GM12865 (cell line): Measurements from ENCODE around the gene CCDC157.
"Not testable (repeated sequence)": the region's sequence is repeated elsewhere in the genome, so short reads cannot be mapped to it uniquely, and the experiment has no call there.

Experiments
- DNase-seq: peaks from one replicate; pipeline ENCODE4 v3.0.0; 2010; ENCODE audit warnings: low read depth
- H3K4me3 ChIP-seq: 2 replicates; pipeline ENCODE4 v1.5.1; 2011; ENCODE audit warnings: mild to moderate bottlenecking, low read depth, low read length, control low read depth
- CTCF ChIP-seq: IDR thresholded peaks from 2 replicates; pipeline ENCODE4 v1.5.1; 2011; ENCODE audit warnings: low read length, control low read depth, low read depth, inconsistent platforms; ENCODE audit not compliant: insufficient read depth; ENCODE audit errors: missing control alignments

Gene CCDC157

DNA sequence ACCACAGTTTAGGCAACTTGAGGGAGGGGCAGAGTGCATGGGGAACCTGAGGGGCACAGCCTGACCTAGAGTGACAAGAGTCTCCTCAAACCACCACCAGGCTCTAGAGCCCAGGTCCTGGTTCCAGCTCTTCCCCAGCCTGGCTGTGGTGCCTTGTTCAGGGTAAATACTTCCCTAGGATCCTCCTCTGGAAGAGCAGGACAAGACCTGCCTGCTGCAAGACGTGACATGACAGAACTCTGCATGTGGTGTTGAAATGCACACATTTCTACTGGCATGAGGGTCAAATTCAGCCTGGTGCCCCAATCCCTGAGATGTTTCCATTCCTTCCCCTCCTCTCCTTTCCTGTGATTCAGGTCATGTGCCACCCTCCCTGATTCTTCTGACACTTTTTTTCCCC, 43.4 kb downstream of the CCDC157 start:
- no peak overlapping the region for H3K4me3 ChIP-seq
- no peak for DNase-seq
- no peak for TF ChIP-seq CTCF

GRCh38 chr22:30401024-30401423, 44.2 kb downstream of the CCDC157 start:
- H3K4me3 ChIP-seq, DNase-seq: not testable (repeated sequence)

DNA sequence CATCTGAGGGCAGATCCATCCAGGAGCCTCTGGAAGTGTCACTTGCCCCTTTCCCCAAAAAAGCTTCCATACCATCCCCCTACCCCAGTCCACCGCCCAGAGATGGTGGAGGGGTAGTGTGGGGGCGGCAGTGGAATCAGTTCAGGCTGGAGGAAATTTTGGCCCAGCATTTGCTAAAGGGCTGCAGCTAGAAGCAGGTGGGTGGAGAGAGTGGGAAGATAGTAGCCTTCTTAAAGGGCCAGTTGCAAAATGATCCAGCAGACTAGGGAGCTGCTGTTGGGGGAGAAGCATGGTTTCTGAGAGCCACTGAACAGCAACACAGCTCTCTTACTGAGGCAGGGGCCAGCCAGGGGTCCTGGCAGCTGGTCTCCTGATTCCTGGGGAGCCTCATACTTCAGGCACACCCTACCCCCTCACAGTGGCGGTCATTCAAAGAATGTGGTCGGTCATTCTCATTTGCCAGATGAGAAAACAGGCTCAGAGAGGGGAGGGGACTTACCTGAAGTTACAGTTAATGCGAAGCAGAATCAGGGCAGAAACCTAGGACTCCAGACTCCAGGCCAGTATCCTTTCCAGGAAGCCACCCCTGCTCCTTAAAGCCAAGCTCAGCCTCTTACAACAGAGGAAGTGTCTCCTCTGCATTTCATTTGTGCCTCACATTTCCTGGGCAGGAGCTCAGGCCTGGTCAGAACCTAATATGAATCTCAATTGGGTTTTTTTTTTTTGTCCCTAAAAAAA, 45.4 kb downstream of the CCDC157 start:
- no peak for TF ChIP-seq CTCF
- no peak for DNase-seq
- no peak overlapping the region for H3K4me3 ChIP-seq

- DNase-seq, H3K4me3 ChIP-seq: not testable (repeated sequence)
These were observed 45.9 kb downstream of the CCDC157 start for GRCh38 chr22:30402766-30403104.

DNA sequence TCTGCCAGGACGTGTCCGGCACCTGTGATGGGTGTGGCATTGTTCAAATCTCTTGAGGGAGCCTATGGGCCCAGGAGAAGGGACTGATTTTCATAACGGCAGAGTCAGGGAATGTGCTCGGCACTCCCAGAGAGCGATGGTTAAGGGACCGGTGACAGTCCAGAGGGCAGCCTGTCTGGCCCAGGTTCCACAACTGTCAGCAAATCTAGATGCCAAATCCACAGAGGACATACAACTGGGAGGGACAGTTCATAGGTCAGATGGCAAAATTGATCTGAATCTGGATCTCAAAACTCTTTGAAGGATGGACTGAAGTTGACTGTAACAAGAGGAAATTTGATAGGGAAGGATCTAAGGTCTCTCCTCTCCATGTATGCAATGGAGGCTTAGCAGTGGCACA, 47.5 kb downstream of the CCDC157 start:
- no peak overlapping the region for H3K4me3 ChIP-seq
- no peak for TF ChIP-seq CTCF
- DNase-seq = no peak

GRCh38 chr22:30405731-30406130, 48.9 kb downstream of the CCDC157 start:
- TF ChIP-seq CTCF = no peak
- no peak for DNase-seq

GRCh38 chr22:30406400-30406799, 49.6 kb downstream of the CCDC157 start:
- TF ChIP-seq CTCF = no peak
- DNase-seq = no peak
- no peak overlapping the region for H3K4me3 ChIP-seq

More at GRCh38 chr22:30405731-30406130, 48.9 kb downstream of the CCDC157 start:
- H3K4me3 ChIP-seq = no peak overlapping the region

DNA sequence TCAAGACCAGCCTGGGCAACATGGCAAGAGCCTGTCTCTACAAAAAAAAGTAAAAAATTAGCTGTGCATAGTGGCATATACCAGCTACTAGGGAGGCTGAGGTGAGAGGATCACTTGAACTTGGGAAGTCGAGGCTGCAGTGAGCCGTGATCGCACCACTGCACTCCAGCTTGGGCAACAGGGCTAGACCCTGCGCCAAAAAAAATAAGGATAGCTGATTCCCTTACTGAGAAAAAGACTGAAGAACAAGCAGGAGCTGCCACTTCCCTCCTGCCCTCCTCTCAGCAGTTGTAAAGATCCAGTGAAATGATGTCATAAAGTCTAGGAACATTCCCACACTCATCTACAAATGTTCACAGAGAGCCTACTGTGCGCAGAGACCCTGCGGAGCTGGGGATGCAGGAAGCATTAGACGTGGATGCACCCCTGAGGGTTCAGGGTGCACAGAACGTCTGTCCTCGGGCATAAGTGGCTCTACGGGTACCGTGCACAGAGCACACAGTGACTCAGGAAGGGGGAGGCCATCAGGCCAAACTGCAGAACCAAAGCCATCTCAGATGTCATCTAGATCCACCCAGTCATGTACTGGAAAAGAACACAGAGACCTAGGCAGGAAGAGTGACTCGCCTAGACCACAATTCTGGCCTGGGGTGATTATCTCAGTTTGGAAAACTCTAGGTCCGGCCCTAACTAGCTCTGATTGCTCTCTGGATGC, 51.7 kb downstream of the CCDC157 start:
- no peak overlapping the region for H3K4me3 ChIP-seq
- no peak for DNase-seq
- no peak for TF ChIP-seq CTCF
